ENCODE results near the gene NR2E3. TPM values are rescaled to one million over a fixed set of nuclear protein-coding genes. Genes with fewer than 3 reads are reported as not detected.

Gene NR2E3
- total and polyA plus RNA-seq, 2 experiments from 2014 or later, result 0.65 TPM; not detected in 1

- H3K79me2 ChIP-seq (ENCODE audit: insufficient read depth), result no peaks in the 10 kb centered on the region
- no peak overlapping the region for H3K4me3 ChIP-seq
- H3K27ac ChIP-seq, result no peak overlapping the region
- H3K36me3 ChIP-seq (ENCODE audit: low read depth), result no peaks in the 10 kb centered on the region
- H2AFZ ChIP-seq, result no peak overlapping the region
- DNase-seq, result peak; percentile 60
- H3F3A ChIP-seq (ENCODE audit: insufficient read depth), result no peaks in the 10 kb centered on the region
- H3K9me2 ChIP-seq (ENCODE audit: insufficient read depth), result no peaks in the 10 kb centered on the region
- no peaks in the 10 kb centered on the region for H3K9me3 ChIP-seq (ENCODE audit: low read depth)
- H3K4me1 ChIP-seq (ENCODE audit: insufficient read depth), result peaks cover 17% of the 10 kb centered on the region
- H3K27me3 ChIP-seq (replicated peaks; ENCODE audit: insufficient read depth), result no peaks in the 10 kb centered on the region
- 46 to 47% methylated on average over 7 of the region's 7 CpGs for WGBS, 2 experiments (ENCODE audit: low coverage in 1 of 2, low lambda C conversion rate in 2 of 2, missing lambda C conversion rate in 2 of 2)
- no peak overlapping the region for H3K9ac ChIP-seq
- in situ Hi-C loops (cut with MboI), result no loop called here
- H4K20me1 ChIP-seq (ENCODE audit: insufficient read depth), result no peaks in the 10 kb centered on the region
- H3K4me2 ChIP-seq (ENCODE audit: unreplicated experiment), result no peak overlapping the region
- TF ChIP-seq EZH2phosphoT487 (IDR thresholded peaks at IDR 0.05; ENCODE audit: insufficient read depth, low read depth) (no peak), EZH2 (IDR thresholded peaks at IDR 0.05; ENCODE audit: insufficient read depth, poor library complexity, severe bottlenecking) (no peak)
Observed at GRCh38 chr15:71806452-71806931, 3.9 kb upstream of the NR2E3 start.

- DNase-seq, result no peak
- no peaks in the 10 kb centered on the region for H4K20me1 ChIP-seq (ENCODE audit: insufficient read depth)
- no peak overlapping the region for H2AFZ ChIP-seq
- WGBS, 2 experiments (ENCODE audit: low coverage in 1 of 2, low lambda C conversion rate in 2 of 2, missing lambda C conversion rate in 2 of 2), result 86% methylated on average over 15 of the region's 15 CpGs
- no peaks in the 10 kb centered on the region for H3K27me3 ChIP-seq (replicated peaks; ENCODE audit: insufficient read depth)
- no peaks in the 10 kb centered on the region for H3K9me3 ChIP-seq (ENCODE audit: low read depth)
- no peak overlapping the region for H3K9ac ChIP-seq
- in situ Hi-C loops (cut with MboI), result no loop called here
- TF ChIP-seq EZH2phosphoT487 (IDR thresholded peaks at IDR 0.05; ENCODE audit: insufficient read depth, low read depth) (no peak), EZH2 (IDR thresholded peaks at IDR 0.05; ENCODE audit: insufficient read depth, poor library complexity, severe bottlenecking) (no peak)
- no peaks in the 10 kb centered on the region for H3K36me3 ChIP-seq (ENCODE audit: low read depth)
- H3K27ac ChIP-seq, result no peak overlapping the region
- no peaks in the 10 kb centered on the region for H3F3A ChIP-seq (ENCODE audit: insufficient read depth)
- H3K79me2 ChIP-seq (ENCODE audit: insufficient read depth), result no peaks in the 10 kb centered on the region
- H3K9me2 ChIP-seq (ENCODE audit: insufficient read depth), result no peaks in the 10 kb centered on the region
- H3K4me3 ChIP-seq, result no peak overlapping the region
- H3K4me2 ChIP-seq (ENCODE audit: unreplicated experiment), result no peak overlapping the region
- peaks cover 17% of the 10 kb centered on the region for H3K4me1 ChIP-seq (ENCODE audit: insufficient read depth)
Observed at GRCh38 chr15:71807125-71807629, 3.2 kb upstream of the NR2E3 start.

- Histone ChIP-seq H3K27ac (no peak overlapping the region), H3K36me3 (ENCODE audit: low read depth) (no peaks in the 10 kb centered on the region), H3K79me2 (ENCODE audit: insufficient read depth) (no peaks in the 10 kb centered on the region), H3K9me3 (ENCODE audit: low read depth) (no peaks in the 10 kb centered on the region), H3K9ac (no peak overlapping the region), H3K4me1 (ENCODE audit: insufficient read depth) (peaks cover 17% of the 10 kb centered on the region), H3K27me3 (replicated peaks; ENCODE audit: insufficient read depth) (no peaks in the 10 kb centered on the region), H3K4me3 (no peak overlapping the region), H3K9me2 (ENCODE audit: insufficient read depth) (no peaks in the 10 kb centered on the region), H3K4me2 (ENCODE audit: unreplicated experiment) (no peak overlapping the region), H2AFZ (no peak overlapping the region), H4K20me1 (ENCODE audit: insufficient read depth) (no peaks in the 10 kb centered on the region), H3F3A (ENCODE audit: insufficient read depth) (no peaks in the 10 kb centered on the region)
- in situ Hi-C loops (cut with MboI), result no loop called here
- 43 to 47% methylated on average over 4 of the region's 4 CpGs for WGBS, 2 experiments (ENCODE audit: low coverage in 1 of 2, low lambda C conversion rate in 2 of 2, missing lambda C conversion rate in 2 of 2)
- DNase-seq, result peak; percentile 47
- no peak for TF ChIP-seq EZH2phosphoT487 (IDR thresholded peaks at IDR 0.05; ENCODE audit: insufficient read depth, low read depth)
- no peak for TF ChIP-seq EZH2 (IDR thresholded peaks at IDR 0.05; ENCODE audit: insufficient read depth, poor library complexity, severe bottlenecking)
Observed at GRCh38 chr15:71807691-71808091, 2.7 kb upstream of the NR2E3 start.

- Histone ChIP-seq H3K27ac (no peak overlapping the region), H3K79me2 (ENCODE audit: insufficient read depth) (no peaks in the 10 kb centered on the region), H3K4me1 (ENCODE audit: insufficient read depth) (peaks cover 17% of the 10 kb centered on the region), H3F3A (ENCODE audit: insufficient read depth) (no peaks in the 10 kb centered on the region), H4K20me1 (ENCODE audit: insufficient read depth) (no peaks in the 10 kb centered on the region), H3K27me3 (replicated peaks; ENCODE audit: insufficient read depth) (no peaks in the 10 kb centered on the region), H3K9ac (no peak overlapping the region), H3K9me2 (ENCODE audit: insufficient read depth) (no peaks in the 10 kb centered on the region), H3K4me2 (ENCODE audit: unreplicated experiment) (no peak overlapping the region), H3K4me3 (no peak overlapping the region), H3K9me3 (ENCODE audit: low read depth) (no peaks in the 10 kb centered on the region), H2AFZ (no peak overlapping the region), H3K36me3 (ENCODE audit: low read depth) (no peaks in the 10 kb centered on the region)
- in situ Hi-C loops (cut with MboI), result no loop called here
- TF ChIP-seq EZH2 (IDR thresholded peaks at IDR 0.05; ENCODE audit: insufficient read depth, poor library complexity, severe bottlenecking) (no peak), EZH2phosphoT487 (IDR thresholded peaks at IDR 0.05; ENCODE audit: insufficient read depth, low read depth) (no peak)
- no peak for DNase-seq
- WGBS, 2 experiments (ENCODE audit: low coverage in 1 of 2, low lambda C conversion rate in 2 of 2, missing lambda C conversion rate in 2 of 2), result 64 to 68% methylated on average over 16 to 18 of the region's 18 CpGs
Observed at GRCh38 chr15:71808311-71809020, 1.9 kb upstream of the NR2E3 start.
